HG03097 (cell line): ENCODE measurements around the gene WDR76.

Experiments
- ATAC-seq: cut with Tn5 transposase; IDR thresholded peaks from one replicate; pipeline ENCODE4 v1.9.1; 2021; ENCODE audit not compliant: unreplicated experiment, low FRiP score

The WDR76 gene

DNA sequence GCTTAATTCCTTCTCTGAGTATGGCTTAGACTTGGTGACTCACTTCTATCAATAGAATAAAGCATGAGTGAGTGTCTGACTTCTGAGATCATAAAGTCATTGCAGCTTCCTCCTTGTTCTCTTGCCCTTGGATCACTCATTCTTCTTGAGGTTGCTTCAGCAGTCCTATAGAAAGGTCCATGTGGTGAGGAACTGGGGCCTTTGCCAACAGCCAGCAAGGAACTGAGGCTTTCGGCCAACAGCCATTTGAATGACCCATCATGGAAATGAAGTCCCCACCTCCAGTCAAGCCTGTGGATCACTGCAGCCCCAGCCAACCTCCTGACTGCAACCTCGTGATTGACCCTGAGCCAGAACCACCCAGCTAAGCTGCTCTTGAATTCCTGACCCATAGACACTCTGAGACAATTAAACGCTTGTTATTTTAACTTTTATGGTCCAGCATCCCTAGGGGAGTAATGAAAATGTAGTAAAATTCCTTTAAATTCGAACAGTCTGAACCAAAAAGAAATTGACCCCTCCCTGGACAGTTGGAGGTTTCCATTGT lies 84.5 kb downstream of the WDR76 start:
- no peak for ATAC-seq

DNA sequence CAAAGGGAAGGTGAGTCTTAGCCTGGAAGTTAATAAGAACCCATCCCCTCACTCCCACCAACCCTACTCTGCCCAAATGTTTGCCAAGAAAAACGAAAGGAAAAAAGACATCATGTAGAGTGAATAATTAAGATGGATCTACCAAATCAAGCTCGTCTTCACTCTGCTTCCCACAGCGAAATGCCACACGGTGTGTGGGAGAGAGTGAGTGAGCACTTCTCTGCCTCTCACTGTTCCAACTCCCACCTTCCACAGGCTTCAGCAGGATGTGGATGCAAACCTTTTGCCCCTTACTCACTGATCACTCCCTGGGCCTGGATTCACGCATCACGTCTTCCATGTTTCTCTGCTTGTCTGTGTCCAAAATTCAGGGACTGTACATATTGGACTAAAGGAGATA lies 85.4 kb downstream of the WDR76 start:
- ATAC-seq: no peak

DNA sequence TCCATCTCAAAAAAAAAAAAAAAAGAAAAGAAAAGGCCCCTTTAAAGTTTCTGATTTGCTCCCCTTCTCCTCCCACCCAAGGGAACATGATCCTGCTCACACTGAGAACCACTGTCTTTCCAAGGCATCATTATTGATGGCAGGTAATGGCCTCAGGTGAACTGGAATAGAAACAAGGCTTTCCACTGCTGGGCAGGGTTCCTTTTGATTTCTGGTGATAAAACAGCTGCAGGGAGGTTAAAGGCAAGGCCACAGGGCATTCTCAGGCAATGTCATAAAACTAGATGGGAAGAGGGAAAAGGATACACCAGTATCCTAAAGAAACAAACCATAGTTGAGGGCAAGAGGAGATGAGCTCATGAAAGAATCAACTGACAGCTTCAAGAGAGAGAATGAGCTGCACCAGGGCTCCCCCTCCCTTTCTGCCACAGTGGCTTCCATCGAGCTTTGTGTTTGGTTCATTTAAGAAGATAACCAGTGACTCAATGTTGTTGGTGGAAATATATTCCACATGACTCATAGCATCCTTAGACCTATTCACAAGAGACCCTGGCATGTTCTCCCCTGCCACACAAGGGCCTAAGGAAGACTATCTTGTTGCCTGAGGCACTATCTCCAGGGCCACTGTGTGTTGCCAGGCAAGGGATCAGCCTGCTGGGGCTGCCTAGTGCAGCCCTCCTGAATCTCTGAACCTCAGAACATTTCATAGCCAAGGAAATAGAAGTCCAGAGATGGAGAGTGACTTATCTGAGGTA lies 86.4 kb downstream of the WDR76 start:
- ATAC-seq: no peak

DNA sequence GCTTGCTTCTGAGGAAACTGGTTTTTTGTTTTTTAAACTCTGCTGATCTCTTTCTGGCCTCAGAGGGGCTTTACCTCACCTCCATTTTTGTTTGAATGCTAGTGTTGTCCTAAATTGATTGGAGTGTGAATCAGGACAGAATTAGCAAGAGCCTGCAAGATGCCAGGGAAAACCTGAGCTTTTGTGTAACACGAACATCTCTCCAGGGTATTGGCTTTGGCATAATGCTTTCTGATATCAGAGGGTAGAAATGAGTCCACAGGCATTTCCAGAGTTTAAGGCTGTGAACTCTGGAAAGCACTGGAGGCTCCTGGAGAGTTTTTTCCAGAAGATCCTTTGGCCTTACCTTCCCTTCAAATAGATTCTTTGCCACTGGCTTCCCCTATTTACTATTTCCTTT lies 87.1 kb downstream of the WDR76 start:
- ATAC-seq: no peak

DNA sequence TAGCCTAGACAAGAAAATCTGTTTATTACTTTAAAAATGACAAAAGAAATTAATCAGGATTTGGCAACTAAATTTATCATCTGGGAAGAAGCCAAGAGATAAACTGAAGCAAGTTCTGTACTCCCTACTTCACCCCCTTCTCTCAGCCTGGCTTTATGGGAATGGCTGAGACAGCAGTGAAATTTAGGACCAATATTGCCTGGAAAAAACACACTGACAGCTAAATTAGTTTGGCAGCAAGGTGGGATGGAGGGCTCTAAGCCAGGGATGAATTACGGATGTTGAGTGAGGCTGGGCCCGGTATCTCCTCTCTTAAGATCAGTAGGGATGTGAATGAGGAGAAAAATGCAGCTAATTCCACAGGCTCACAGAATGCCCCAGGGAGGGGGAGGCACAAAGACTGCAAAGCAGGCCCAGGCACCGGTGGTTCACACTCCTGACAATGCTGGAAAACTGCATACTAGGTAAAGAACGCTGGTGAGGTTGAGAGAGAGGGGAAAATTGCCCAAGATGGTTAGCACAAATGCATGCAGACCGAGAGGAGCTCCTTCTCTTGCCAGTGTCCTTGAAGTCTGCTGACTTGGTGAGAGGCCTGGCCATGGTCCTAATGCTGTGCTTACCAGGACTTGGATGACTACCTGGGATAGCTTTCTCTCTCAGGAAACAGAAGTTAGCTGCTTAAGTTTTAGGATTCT lies 89.0 kb downstream of the WDR76 start:
- no peak for ATAC-seq

DNA sequence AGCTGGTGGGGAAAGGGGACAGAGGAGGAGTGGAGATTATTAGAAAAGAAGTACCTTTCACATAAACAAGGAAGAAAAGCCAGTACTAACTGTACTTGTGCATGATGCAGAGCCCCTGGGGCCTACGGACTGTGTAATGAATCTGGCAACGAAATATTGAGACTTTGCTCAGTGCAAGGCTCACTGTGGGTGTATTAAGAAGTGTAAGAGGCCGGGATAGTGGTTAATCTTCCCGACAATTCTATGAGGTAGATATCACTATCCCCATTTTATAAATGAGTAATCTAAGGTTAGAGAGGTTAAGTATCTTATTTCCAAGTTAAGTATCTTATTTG lies 89.5 kb downstream of the WDR76 start:
- ATAC-seq: no peak
